ENCODE data around the gene KIAA0825. TPM values are rescaled to one million over a fixed set of nuclear protein-coding genes. Genes with fewer than 3 reads are reported as not detected.

KIAA0825 gene
- total RNA-seq, 1 donor from 2014 or later, result 0.92 TPM

DNA sequence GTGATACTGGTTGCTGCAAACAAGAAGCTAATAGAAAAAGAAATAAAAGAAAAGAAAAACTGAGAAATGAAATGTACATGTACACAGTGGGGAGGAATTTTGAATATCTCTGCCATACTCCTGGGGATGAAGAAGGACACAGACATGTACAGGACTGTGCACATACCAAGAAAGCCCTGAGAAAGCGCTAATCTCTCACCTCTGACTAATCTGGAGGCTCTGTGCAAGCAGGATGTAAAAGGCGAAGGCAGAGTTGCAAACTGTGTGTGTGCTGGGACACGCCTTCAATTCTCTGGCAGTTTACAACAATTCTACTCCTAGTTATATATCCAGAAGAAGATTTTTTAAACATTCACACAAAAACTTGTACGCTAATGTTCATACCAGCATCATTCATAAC, 211.4 kb downstream of the KIAA0825 start:
- DNase-seq (ENCODE audit: low read depth), result no peak
- TF ChIP-seq CTCF (conservative IDR thresholded peaks at IDR 0.05; ENCODE audit: low read depth, low read length), result no peak
- no peak overlapping the region for H3K4me3 ChIP-seq (ENCODE audit: low read depth, low read length)

- TF ChIP-seq CTCF (conservative IDR thresholded peaks at IDR 0.05; ENCODE audit: low read depth, low read length), result no peak
- no peak for DNase-seq (ENCODE audit: low read depth)
- no peak overlapping the region for H3K4me3 ChIP-seq (ENCODE audit: low read depth, low read length)
These were observed 214.9 kb downstream of the KIAA0825 start for GRCh38 chr5:94403483-94403882.

GRCh38 chr5:94402096-94402495, 216.3 kb downstream of the KIAA0825 start:
- H3K4me3 ChIP-seq (ENCODE audit: low read depth, low read length), result no peak overlapping the region
- TF ChIP-seq CTCF (conservative IDR thresholded peaks at IDR 0.05; ENCODE audit: low read depth, low read length), result no peak
- no peak for DNase-seq (ENCODE audit: low read depth)

- DNase-seq (ENCODE audit: low read depth), result no peak
- H3K4me3 ChIP-seq (ENCODE audit: low read depth, low read length), result no peak overlapping the region
- peak; percentile 16 for TF ChIP-seq CTCF (conservative IDR thresholded peaks at IDR 0.05; ENCODE audit: low read depth, low read length)
These were observed 220.9 kb downstream of the KIAA0825 start for GRCh38 chr5:94397508-94397907.

- no peak overlapping the region for H3K4me3 ChIP-seq (ENCODE audit: low read depth, low read length)
- no peak for TF ChIP-seq CTCF (conservative IDR thresholded peaks at IDR 0.05; ENCODE audit: low read depth, low read length)
- DNase-seq (ENCODE audit: low read depth), result no peak
These were observed 221.7 kb downstream of the KIAA0825 start for GRCh38 chr5:94396687-94397086.

- no peak for TF ChIP-seq CTCF (conservative IDR thresholded peaks at IDR 0.05; ENCODE audit: low read depth, low read length)
- no peak overlapping the region for H3K4me3 ChIP-seq (ENCODE audit: low read depth, low read length)
- DNase-seq (ENCODE audit: low read depth), result no peak
These were observed 222.9 kb downstream of the KIAA0825 start for GRCh38 chr5:94395468-94395867.

DNA sequence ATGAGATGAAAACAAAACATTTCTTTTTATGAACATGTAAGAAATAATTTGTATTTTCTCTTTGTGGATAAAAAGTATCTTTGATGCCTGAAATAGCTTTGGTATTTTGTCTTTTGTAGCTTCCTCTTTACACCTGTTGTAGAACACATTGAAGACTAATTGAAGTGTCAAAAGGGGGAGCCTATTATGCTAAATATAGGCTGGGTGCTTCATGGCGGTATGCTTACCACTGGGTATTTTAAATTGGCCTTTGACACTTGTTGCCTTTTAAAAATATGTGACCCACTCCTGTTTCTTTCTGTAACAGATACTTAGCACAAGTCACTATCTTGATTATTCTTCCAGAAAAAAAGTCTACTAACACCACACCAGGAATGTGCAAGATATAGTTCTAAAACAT, 226.4 kb downstream of the KIAA0825 start:
- no peak for DNase-seq (ENCODE audit: low read depth)
- no peak for TF ChIP-seq CTCF (conservative IDR thresholded peaks at IDR 0.05; ENCODE audit: low read depth, low read length)
- H3K4me3 ChIP-seq (ENCODE audit: low read depth, low read length), result no peak overlapping the region

Measured in epithelial cell of proximal tubule (primary cell).